SK-N-SH (cell line): Measurements from ENCODE around the gene FNDC3B. TPM values are rescaled to one million over a fixed set of nuclear protein-coding genes. Genes with fewer than 3 reads are reported as not detected.

Source experiments
- CTCF ChIA-PET: fragments of 300-600, 350-600 bp; formaldehyde crosslinking; extraction: SDS; loops from one replicate; lab custom pipeline; 2021; lab: Yijun Ruan, JAX
- POLR2A ChIA-PET: fragments of 350-600 bp; sonication (Branson Sonifier 250); formaldehyde crosslinking; extraction: SDS; loops from one replicate; lab custom pipeline; 2020; ENCODE audit warnings: antibody characterized with exemption, inconsistent platforms; lab: Yijun Ruan, JAX
- DNase-seq: peaks from one replicate; pipeline ENCODE4 v3.0.0; 2012
- H2AFZ ChIP-seq: fragments of 200-600 bp; sonication (generic); 2 replicates; pipeline ENCODE4 v1.8.1; 2016; ENCODE audit warnings: antibody characterized with exemption, mild to moderate bottlenecking, low read depth
- H3F3A ChIP-seq: fragments of 200-600 bp; sonication (generic); replicated peaks from 2 replicates; pipeline ENCODE3; 2016; ENCODE audit warnings: antibody characterized with exemption, mild to moderate bottlenecking; ENCODE audit not compliant: insufficient read depth
- H3K27ac ChIP-seq, 2 experiments: fragments of 200-500 bp in 1 of 2; fragments of 200-600 bp in 1 of 2; sonication (Bioruptor generic) in 1 of 2; sonication (generic), shearing (Covaris generic) in 1 of 2; 2 replicates each; pipeline versions ENCODE4 v1.5.1 to v1.6.1; 2014 to 2016; ENCODE audit warnings: low read depth in 2 of 2, inconsistent platforms in 1 of 2, low read length in 1 of 2, mild to moderate bottlenecking in 1 of 2, mixed read lengths in 1 of 2
- H3K27me3 ChIP-seq: fragments of 200-600 bp; sonication (generic), shearing (Covaris generic); 2 replicates; pipeline ENCODE4 v1.6.1; 2016; ENCODE audit warnings: mixed run types; ENCODE audit not compliant: insufficient read depth
- H3K36me3 ChIP-seq, 2 experiments: fragments of 200-500 bp in 1 of 2; fragments of 200-600 bp in 1 of 2; sonication (Bioruptor generic) in 1 of 2; sonication (generic) in 1 of 2; replicated peaks in 1 of 2; 2 replicates each; pipeline versions ENCODE3 to v1.5.1; 2014 to 2016; ENCODE audit warnings: low read length in 1 of 2, mild to moderate bottlenecking in 1 of 2; ENCODE audit not compliant: insufficient read depth in 2 of 2, control insufficient read depth in 1 of 2
- H3K4me1 ChIP-seq, 2 experiments: fragments of 200-500 bp in 1 of 2; fragments of 200-600 bp in 1 of 2; sonication (Bioruptor generic) in 1 of 2; sonication (generic), shearing (Covaris generic) in 1 of 2; 2 replicates each; pipeline versions ENCODE4 v1.5.1 to v1.6.1; 2014 to 2016; ENCODE audit warnings: low read depth in 1 of 2, low read length in 1 of 2, mixed run types in 1 of 2; ENCODE audit not compliant: insufficient read depth in 2 of 2, control insufficient read depth in 1 of 2
- H3K4me2 ChIP-seq: fragments of 200-600 bp; sonication (generic), shearing (Covaris generic); 2 replicates; pipeline ENCODE4 v1.6.1; 2017; ENCODE audit warnings: mixed run types
- H3K4me3 ChIP-seq, 2 experiments: fragments of 200-500 bp in 1 of 2; fragments of 200-600 bp in 1 of 2; sonication (Bioruptor generic) in 1 of 2; sonication (generic), shearing (Covaris generic) in 1 of 2; 2 replicates each; pipeline versions ENCODE4 v1.5.1 to v1.8.1; 2014 to 2016; ENCODE audit warnings: low read depth in 2 of 2, inconsistent platforms in 1 of 2, low read length in 1 of 2, mild to moderate bottlenecking in 1 of 2, mixed read lengths in 1 of 2, moderate library complexity in 1 of 2
- H3K79me2 ChIP-seq: fragments of 200-600 bp; sonication (generic); 2 replicates; pipeline ENCODE4 v1.8.1; 2017; ENCODE audit warnings: mild to moderate bottlenecking; ENCODE audit not compliant: insufficient read depth
- H3K9ac ChIP-seq: fragments of 200-600 bp; sonication (generic); 2 replicates; pipeline ENCODE4 v1.6.1; 2017; ENCODE audit warnings: mixed run types
- H3K9me2 ChIP-seq: fragments of 200-600 bp; sonication (generic); 2 replicates; pipeline ENCODE4 v1.6.1; 2017; ENCODE audit warnings: mixed run types
- H3K9me3 ChIP-seq: fragments of 200-600 bp; sonication (generic); 2 replicates; pipeline ENCODE4 v1.6.1; 2017; ENCODE audit warnings: mixed run types, mild to moderate bottlenecking, moderate library complexity
- H4K20me1 ChIP-seq: fragments of 200-600 bp; sonication (generic); 2 replicates; pipeline ENCODE4 v1.6.1; 2017; ENCODE audit warnings: mild to moderate bottlenecking, mixed run types; ENCODE audit not compliant: insufficient read depth
- EP300 ChIP-seq, 2 experiments: IDR thresholded peaks; 2 replicates each; pipeline versions ENCODE4 v1.4.0 to v1.6.1; 2012; ENCODE audit warnings: borderline replicate concordance in 1 of 2, low read depth in 1 of 2, low read length in 1 of 2
- EZH2phosphoT487 ChIP-seq: fragments of 200-600 bp; sonication (generic); IDR thresholded peaks from 2 replicates; pipeline ENCODE4 v1.6.1; 2017; ENCODE audit warnings: low read depth, mixed run types, mild to moderate bottlenecking, antibody characterized with exemption, moderate library complexity, borderline replicate concordance
- FOXJ3 ChIP-seq: sonication (generic); formaldehyde crosslinking; IDR thresholded peaks from 2 replicates; pipeline ENCODE4 v1.5.1; 2020; ENCODE audit warnings: mild to moderate bottlenecking, missing genetic modification reagents
- FOXM1 ChIP-seq: IDR thresholded peaks from 2 replicates; pipeline ENCODE4 v1.4.0; 2012; ENCODE audit warnings: low read depth, mild to moderate bottlenecking
- GATA2 ChIP-seq: sonication (generic); formaldehyde crosslinking; IDR thresholded peaks from 2 replicates; pipeline ENCODE4 v1.5.0; 2020; ENCODE audit warnings: mild to moderate bottlenecking, missing genetic modification reagents
- IRF3 ChIP-seq: fragments of 150-350 bp; IDR thresholded peaks from 2 replicates; pipeline ENCODE4 v1.6.1; 2016; ENCODE audit warnings: mild to moderate bottlenecking, low read depth, low read length
- NFIC ChIP-seq: IDR thresholded peaks from 2 replicates; pipeline ENCODE4 v1.4.0; 2012; ENCODE audit warnings: borderline replicate concordance
- NRF1 ChIP-seq: IDR thresholded peaks from 2 replicates; pipeline ENCODE4 v1.6.1; 2012; ENCODE audit warnings: low read depth, mild to moderate bottlenecking, low read length
- POLR2AphosphoS5 ChIP-seq: IDR thresholded peaks from 2 replicates; pipeline ENCODE4 v1.6.1; 2012; ENCODE audit warnings: low read depth, low read length
- RAD21 ChIP-seq: IDR thresholded peaks from 2 replicates; pipeline ENCODE4 v1.6.1; 2012; ENCODE audit warnings: mild to moderate bottlenecking, low read length
- RCOR1 ChIP-seq: fragments of 150-350 bp; IDR thresholded peaks from 2 replicates; pipeline ENCODE4 v1.6.1; 2017; ENCODE audit warnings: antibody characterized with exemption, low read length
- REST ChIP-seq: IDR thresholded peaks from 2 replicates; pipeline ENCODE4 v1.6.1; 2012; ENCODE audit warnings: mild to moderate bottlenecking, low read depth, low read length, moderate library complexity
- RFX5 ChIP-seq: IDR thresholded peaks from 2 replicates; pipeline ENCODE4 v1.6.1; 2012; ENCODE audit warnings: mild to moderate bottlenecking, improper control_type of control experiment, low read length
- TAF1 ChIP-seq: IDR thresholded peaks from 2 replicates; pipeline ENCODE4 v1.6.1; 2012; ENCODE audit warnings: low read depth, mild to moderate bottlenecking, low read length, moderate library complexity, borderline replicate concordance
- TEAD4 ChIP-seq: IDR thresholded peaks from 2 replicates; pipeline ENCODE4 v1.4.0; 2012; ENCODE audit warnings: mild to moderate bottlenecking, borderline replicate concordance; ENCODE audit not compliant: insufficient read depth
- WGBS: methylation state at CpG from one replicate; pipeline ENCODE4 v1.1.6; 2017; ENCODE audit warnings: low lambda C conversion rate; 5-methylcytosine and 5-hydroxymethylcytosine counted together
- polyA plus RNA-seq, 3 experiments: library from polyadenylated mRNA; depleted of rRNA; stranded (reverse); fragments of >200 nt; gene quantifications; 2 replicates each; pipeline ENCODE4 v1.2.3, GENCODE V29; 2012

FNDC3B gene
- polyA plus RNA-seq, 1 of the 3 experiments (the other 2 are of a cell fraction) = 10.4 TPM

DNA sequence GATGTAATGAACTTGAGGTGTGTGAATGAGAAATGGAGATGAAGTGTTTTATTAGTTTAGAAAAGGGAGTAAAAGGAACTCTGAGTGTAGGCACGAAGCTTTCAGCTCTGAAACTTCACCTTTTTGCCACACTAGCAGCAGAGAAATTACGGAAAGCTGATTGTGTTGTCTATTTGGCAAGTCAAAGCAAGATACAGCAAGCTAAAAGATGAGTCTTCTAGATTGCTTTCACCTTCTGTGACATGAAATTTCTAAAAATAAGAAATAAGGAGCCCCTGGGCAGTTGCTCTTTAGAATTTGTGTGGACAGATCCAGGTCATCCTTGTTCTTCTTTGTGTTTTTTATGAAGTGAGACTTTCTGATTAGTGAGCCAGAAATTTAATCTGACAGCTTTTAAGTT, 143.4 kb downstream of the FNDC3B start (continued):
- no peak for TF ChIP-seq RCOR1

DNA sequence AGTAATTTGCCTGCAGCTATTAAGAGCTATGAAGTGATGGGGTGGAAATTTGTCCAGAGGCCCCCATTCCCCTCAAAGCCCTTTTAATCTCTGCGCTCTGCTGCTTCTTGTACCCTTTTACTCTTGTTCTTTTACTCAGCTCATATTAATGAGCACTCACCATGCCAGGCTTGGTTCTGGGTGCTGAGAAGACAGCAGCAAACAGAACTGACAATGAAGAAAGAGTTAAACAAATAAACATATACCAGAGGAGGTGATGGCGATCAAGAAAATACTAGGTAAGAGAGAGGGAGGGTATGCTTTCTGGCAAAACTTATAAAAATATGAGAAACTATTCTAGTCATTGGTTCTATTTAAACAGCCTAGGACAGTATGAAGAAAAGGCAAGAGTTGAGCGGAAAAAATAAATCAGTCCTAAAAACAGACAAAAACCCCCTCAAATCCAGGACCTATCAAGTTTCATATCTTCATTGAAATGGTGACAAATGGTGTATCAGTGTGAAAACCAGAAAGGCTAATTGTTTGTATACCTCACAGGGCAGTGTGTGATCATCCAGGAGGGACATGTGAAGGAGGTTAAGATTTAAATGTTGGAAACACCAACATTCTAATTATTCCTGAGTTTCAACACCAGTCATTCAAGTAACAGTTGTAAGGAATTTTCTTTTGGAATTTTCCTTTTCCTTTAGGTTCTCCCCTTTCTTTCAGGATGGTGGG, 144.9 kb downstream of the FNDC3B start:
- Histone ChIP-seq H3K4me1 (peaks cover 6 to 14% of the 10 kb centered on the region in 2 experiments), H2AFZ (no peak overlapping the region), H4K20me1 (peaks cover 59% of the 10 kb centered on the region), H3K4me3 (no peak overlapping the region), H3K79me2 (peaks cover 98% of the 10 kb centered on the region), H3K4me2 (no peak overlapping the region), H3K9me3 (no peaks in the 10 kb centered on the region), H3K36me3 (peaks cover 0 to 11% of the 10 kb centered on the region in 2 experiments)
- CTCF ChIA-PET = interaction anchor here (0.7 kb wide), 1 partner anchor 9 kb away, joined by 3 read pairs; no protein-coding TSS in a partner anchor
- TF ChIP-seq IRF3 (no peak), NRF1 (no peak), EZH2phosphoT487 (no peak), TAF1 (no peak), RFX5 (no peak), TEAD4 (no peak), RCOR1 (no peak), RAD21 (no peak)
- TF ChIP-seq, all 33 proteins: peak for 0
- Histone ChIP-seq H3F3A (peaks cover 22% of the 10 kb centered on the region), H3K9me2 (no peaks in the 10 kb centered on the region), H3K9ac (no peak overlapping the region), H3K27me3 (no peaks in the 10 kb centered on the region), H3K27ac (0 out of 4 replicates have a peak overlapping the region, but pooled peaks of 1 of the 2 experiments have one; percentile 14)
- 95% methylated on average over 3 of the region's 3 CpGs for WGBS
- POLR2A ChIA-PET = no interaction called here
- no peak for DNase-seq

GRCh38 chr3:172185907-172186306, 146.5 kb downstream of the FNDC3B start:
- 91% methylated on average over 2 of the region's 2 CpGs for WGBS

More at GRCh38 chr3:172185907-172186306, 146.5 kb downstream of the FNDC3B start:
- H3K36me3 ChIP-seq = peaks cover 0 to 11% of the 10 kb centered on the region in 2 experiments
- peaks cover 27% of the 10 kb centered on the region for H3F3A ChIP-seq
- H2AFZ ChIP-seq = no peak overlapping the region
- H3K4me2 ChIP-seq = no peak overlapping the region
- no peaks in the 10 kb centered on the region for H3K9me3 ChIP-seq
- peaks cover 57% of the 10 kb centered on the region for H4K20me1 ChIP-seq
- DNase-seq = no peak
- no peak overlapping the region for H3K9ac ChIP-seq
- no peaks in the 10 kb centered on the region for H3K27me3 ChIP-seq
- H3K27ac ChIP-seq = no peak overlapping the region
- H3K4me3 ChIP-seq = no peak overlapping the region
- peaks cover 96% of the 10 kb centered on the region for H3K79me2 ChIP-seq
- ChIA-PET CTCF (no interaction called here), POLR2A (no interaction called here)
- H3K9me2 ChIP-seq = no peaks in the 10 kb centered on the region
- TF ChIP-seq FOXJ3 (no peak), IRF3 (no peak), EP300 (IDR thresholded peaks at IDR 0.05; ENCODE audit: borderline replicate concordance in 1 of 2, low read depth in 1 of 2, low read length in 1 of 2) (no peak), GATA2 (CRISPR knock-in tag) (no peak), FOXM1 (no peak), RCOR1 (no peak), REST (no peak), POLR2AphosphoS5 (no peak), NFIC (no peak)
- peaks cover 6 to 19% of the 10 kb centered on the region in 2 experiments for H3K4me1 ChIP-seq
